Neural cell (in vitro differentiated cells): ENCODE data around the gene LCNL1. TPM values are rescaled to one million over a fixed set of nuclear protein-coding genes. Genes with fewer than 3 reads are reported as not detected.

ENCODE experiments used
- H2AFZ ChIP-seq: fragments of 200-600, 300-800 bp; sonication (generic), shearing (Covaris generic); 2 replicates; pipeline ENCODE4 v1.6.0; 2014; ENCODE audit warnings: low read depth, mild to moderate bottlenecking, antibody characterized with exemption, low read length, moderate library complexity
- H3F3A ChIP-seq: fragments of 200-600 bp; shearing (Covaris generic); 2 replicates; pipeline ENCODE4 v1.6.1; 2016; ENCODE audit warnings: mild to moderate bottlenecking, moderate library complexity, mixed read lengths, antibody characterized with exemption, low read length; ENCODE audit not compliant: insufficient read depth, poor library complexity, severe bottlenecking
- H3K27ac ChIP-seq: fragments of 200-600, 300-800 bp; sonication (generic), shearing (Covaris generic); 2 replicates; pipeline ENCODE4 v1.5.1; 2014; ENCODE audit warnings: mild to moderate bottlenecking, low read length, moderate library complexity
- H3K27me3 ChIP-seq: fragments of 300-800, 200-600 bp; sonication (generic), shearing (Covaris generic); 2 replicates; pipeline ENCODE4 v1.6.0; 2014; ENCODE audit warnings: mild to moderate bottlenecking, low read depth, low read length, moderate library complexity; ENCODE audit not compliant: insufficient read depth
- H3K36me3 ChIP-seq: fragments of 300-800, 200-600 bp; sonication (generic), shearing (Covaris generic); 2 replicates; pipeline ENCODE4 v1.5.1; 2014; ENCODE audit warnings: mild to moderate bottlenecking, antibody characterized with exemption, low read length, moderate library complexity; ENCODE audit not compliant: insufficient read depth
- H3K4me2 ChIP-seq: fragments of 300-800, 200-600 bp; sonication (generic), shearing (Covaris generic); 2 replicates; pipeline ENCODE4 v1.6.0; 2014; ENCODE audit warnings: mild to moderate bottlenecking, low read length
- H3K4me3 ChIP-seq: fragments of 300-800, 200-600 bp; sonication (generic), shearing (Covaris generic); 2 replicates; pipeline ENCODE4 v1.5.1; 2014; ENCODE audit warnings: mild to moderate bottlenecking, low read length, moderate library complexity
- H3K79me2 ChIP-seq: fragments of 200-600 bp; shearing (Covaris generic); replicated peaks from 2 replicates; pipeline ENCODE4 v1.6.0; 2014; ENCODE audit warnings: mild to moderate bottlenecking, low read length, moderate library complexity; ENCODE audit not compliant: insufficient read depth
- H3K9ac ChIP-seq: fragments of 300-800, 200-600 bp; sonication (generic), shearing (Covaris generic); 2 replicates; pipeline ENCODE4 v1.6.1; 2016; ENCODE audit warnings: mild to moderate bottlenecking, low read length, mixed read lengths
- H3K9me2 ChIP-seq: fragments of 200-600 bp; shearing (Covaris generic); 2 replicates; pipeline ENCODE4 v1.6.1; 2016; ENCODE audit warnings: mild to moderate bottlenecking, low read length, mixed read lengths; ENCODE audit not compliant: insufficient read depth
- H3K9me3 ChIP-seq: fragments of 200-600, 300-800 bp; sonication (generic), shearing (Covaris generic); 2 replicates; pipeline ENCODE4 v1.6.1; 2016; ENCODE audit warnings: mild to moderate bottlenecking, mixed run types, low read length, moderate library complexity, mixed read lengths
- H4K20me1 ChIP-seq: fragments of 200-600 bp; shearing (Covaris generic); 2 replicates; pipeline ENCODE4 v1.6.1; 2016; ENCODE audit warnings: mild to moderate bottlenecking, mixed run types; ENCODE audit not compliant: insufficient read depth
- CTCF ChIP-seq: fragments of 450-650 bp; IDR thresholded peaks from 2 replicates; pipeline ENCODE4 v1.5.1; 2014; ENCODE audit warnings: antibody characterized with exemption, mild to moderate bottlenecking, moderate library complexity; ENCODE audit not compliant: poor library complexity, severe bottlenecking
- EP300 ChIP-seq: fragments of 450-650 bp; conservative IDR thresholded peaks from 2 replicates; pipeline ENCODE4 v1.6.1; 2014; ENCODE audit warnings: antibody characterized with exemption, mild to moderate bottlenecking, moderate library complexity; ENCODE audit not compliant: poor library complexity, severe bottlenecking
- EZH2 ChIP-seq: fragments of 200-600, 300-800 bp; shearing (Covaris generic), sonication (generic); IDR thresholded peaks from 2 replicates; pipeline ENCODE4 v1.6.1; 2014; ENCODE audit warnings: antibody characterized with exemption, low read length, borderline replicate concordance, mild to moderate bottlenecking; ENCODE audit not compliant: insufficient read depth, poor library complexity, severe bottlenecking
- MXI1 ChIP-seq: fragments of 450-650 bp; conservative IDR thresholded peaks from 2 replicates; pipeline ENCODE4 v1.6.1; 2014; ENCODE audit warnings: antibody characterized with exemption, mild to moderate bottlenecking; ENCODE audit not compliant: poor library complexity, severe bottlenecking
- POLR2AphosphoS5 ChIP-seq: IDR thresholded peaks from 2 replicates; pipeline ENCODE4 v1.6.1; 2012
- RAD21 ChIP-seq: fragments of 450-650 bp; conservative IDR thresholded peaks from 2 replicates; pipeline ENCODE4 v1.6.1; 2014; ENCODE audit warnings: antibody characterized with exemption, mild to moderate bottlenecking, moderate library complexity
- REST ChIP-seq: IDR thresholded peaks from 2 replicates; pipeline ENCODE4 v1.6.1; 2012; ENCODE audit warnings: borderline replicate concordance
- SMC3 ChIP-seq: fragments of 450-650 bp; conservative IDR thresholded peaks from 2 replicates; pipeline ENCODE4 v1.6.1; 2014; ENCODE audit warnings: antibody characterized with exemption, mild to moderate bottlenecking, moderate library complexity; ENCODE audit not compliant: poor library complexity
- TAF1 ChIP-seq: IDR thresholded peaks from 2 replicates; pipeline ENCODE4 v1.6.1; 2012; ENCODE audit warnings: low read depth
- polyA plus RNA-seq: library from polyadenylated mRNA; depleted of rRNA; stranded (reverse); fragments of >200 nt; gene quantifications from 2 replicates; pipeline ENCODE4 v1.2.3, GENCODE V29; 2014

LCNL1 gene
- polyA plus RNA-seq, 1 donor from 2014 or later, result not detected

- Histone ChIP-seq H3K36me3 (no peaks in the 10 kb centered on the region), H3K4me3 (no peak overlapping the region), H3K9ac (no peak overlapping the region), H3K4me2 (no peak overlapping the region), H3F3A (no peaks in the 10 kb centered on the region), H4K20me1 (no peaks in the 10 kb centered on the region), H2AFZ (no peak overlapping the region), H3K9me3 (no peaks in the 10 kb centered on the region), H3K27me3 (no peaks in the 10 kb centered on the region), H3K27ac (no peak overlapping the region), H3K79me2 (no peaks in the 10 kb centered on the region), H3K9me2 (no peaks in the 10 kb centered on the region)
- TF ChIP-seq TAF1 (no peak), RAD21 (no peak), POLR2AphosphoS5 (no peak), SMC3 (no peak), EZH2 (no peak), MXI1 (no peak), REST (no peak), EP300 (no peak)
Observed at GRCh38 chr9:136970361-136970760, 12.4 kb upstream of the LCNL1 start.

DNA sequence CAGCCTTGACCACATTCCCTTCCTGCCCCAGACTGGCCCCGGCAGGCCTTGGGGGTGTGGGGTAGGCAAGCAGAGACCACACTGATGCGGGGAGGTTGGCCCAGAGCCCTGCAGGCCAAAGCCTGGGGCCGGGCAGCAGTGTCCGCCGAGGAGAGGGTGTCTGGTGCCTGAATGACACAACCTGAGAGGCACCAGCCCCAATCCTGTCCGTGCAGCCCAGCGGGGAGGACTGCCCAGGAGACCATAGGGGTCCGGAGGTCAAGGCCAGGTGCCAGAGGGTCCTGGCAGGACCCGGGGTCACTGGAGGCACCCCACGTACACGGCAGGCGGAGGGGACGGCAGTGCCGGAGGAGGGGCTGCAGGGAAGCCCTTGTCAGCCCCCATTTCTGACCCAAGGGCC is 11.0 kb upstream of the LCNL1 start:
- no peaks in the 10 kb centered on the region for H3K27me3 ChIP-seq
- H3K79me2 ChIP-seq, result no peaks in the 10 kb centered on the region
- H3K4me3 ChIP-seq, result no peak overlapping the region
- H3K9me2 ChIP-seq, result no peaks in the 10 kb centered on the region
- H3K27ac ChIP-seq, result no peak overlapping the region
- no peaks in the 10 kb centered on the region for H3F3A ChIP-seq
- no peaks in the 10 kb centered on the region for H4K20me1 ChIP-seq
- H3K4me2 ChIP-seq, result no peak overlapping the region
- no peak overlapping the region for H3K9ac ChIP-seq
- H3K36me3 ChIP-seq, result no peaks in the 10 kb centered on the region
- TF ChIP-seq TAF1 (no peak), REST (no peak), POLR2AphosphoS5 (no peak), EZH2 (no peak), RAD21 (no peak), MXI1 (no peak), CTCF (no peak), SMC3 (no peak), EP300 (no peak)
- H2AFZ ChIP-seq, result no peak overlapping the region
- H3K9me3 ChIP-seq, result no peaks in the 10 kb centered on the region
